Neural cell (in vitro differentiated cells): Measurements from ENCODE around the gene GSG1L.

Experiments used
- CTCF ChIP-seq: fragments of 450-650 bp; IDR thresholded peaks from 2 replicates; pipeline ENCODE4 v1.5.1; 2014; ENCODE audit warnings: antibody characterized with exemption, mild to moderate bottlenecking, moderate library complexity; ENCODE audit not compliant: poor library complexity, severe bottlenecking
- EZH2 ChIP-seq: fragments of 200-600, 300-800 bp; shearing (Covaris generic), sonication (generic); IDR thresholded peaks from 2 replicates; pipeline ENCODE4 v1.6.1; 2014; ENCODE audit warnings: antibody characterized with exemption, low read length, borderline replicate concordance, mild to moderate bottlenecking; ENCODE audit not compliant: insufficient read depth, poor library complexity, severe bottlenecking
- POLR2AphosphoS5 ChIP-seq: IDR thresholded peaks from 2 replicates; pipeline ENCODE4 v1.6.1; 2012
- TF ChIP-seq, protein P1 (sequence below): IDR thresholded peaks from 2 replicates; pipeline ENCODE4 v1.6.1; 2012; ENCODE audit warnings: borderline replicate concordance

- TF ChIP-seq, protein P1, sequence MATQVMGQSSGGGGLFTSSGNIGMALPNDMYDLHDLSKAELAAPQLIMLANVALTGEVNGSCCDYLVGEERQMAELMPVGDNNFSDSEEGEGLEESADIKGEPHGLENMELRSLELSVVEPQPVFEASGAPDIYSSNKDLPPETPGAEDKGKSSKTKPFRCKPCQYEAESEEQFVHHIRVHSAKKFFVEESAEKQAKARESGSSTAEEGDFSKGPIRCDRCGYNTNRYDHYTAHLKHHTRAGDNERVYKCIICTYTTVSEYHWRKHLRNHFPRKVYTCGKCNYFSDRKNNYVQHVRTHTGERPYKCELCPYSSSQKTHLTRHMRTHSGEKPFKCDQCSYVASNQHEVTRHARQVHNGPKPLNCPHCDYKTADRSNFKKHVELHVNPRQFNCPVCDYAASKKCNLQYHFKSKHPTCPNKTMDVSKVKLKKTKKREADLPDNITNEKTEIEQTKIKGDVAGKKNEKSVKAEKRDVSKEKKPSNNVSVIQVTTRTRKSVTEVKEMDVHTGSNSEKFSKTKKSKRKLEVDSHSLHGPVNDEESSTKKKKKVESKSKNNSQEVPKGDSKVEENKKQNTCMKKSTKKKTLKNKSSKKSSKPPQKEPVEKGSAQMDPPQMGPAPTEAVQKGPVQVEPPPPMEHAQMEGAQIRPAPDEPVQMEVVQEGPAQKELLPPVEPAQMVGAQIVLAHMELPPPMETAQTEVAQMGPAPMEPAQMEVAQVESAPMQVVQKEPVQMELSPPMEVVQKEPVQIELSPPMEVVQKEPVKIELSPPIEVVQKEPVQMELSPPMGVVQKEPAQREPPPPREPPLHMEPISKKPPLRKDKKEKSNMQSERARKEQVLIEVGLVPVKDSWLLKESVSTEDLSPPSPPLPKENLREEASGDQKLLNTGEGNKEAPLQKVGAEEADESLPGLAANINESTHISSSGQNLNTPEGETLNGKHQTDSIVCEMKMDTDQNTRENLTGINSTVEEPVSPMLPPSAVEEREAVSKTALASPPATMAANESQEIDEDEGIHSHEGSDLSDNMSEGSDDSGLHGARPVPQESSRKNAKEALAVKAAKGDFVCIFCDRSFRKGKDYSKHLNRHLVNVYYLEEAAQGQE, result no peak
- TF ChIP-seq CTCF (no peak), EZH2 (no peak), POLR2AphosphoS5 (no peak)
These were observed 41.8 kb upstream of the GSG1L start for GRCh38 chr16:28105297-28105696.
